GM21526 (cell line): Measurements from ENCODE around the gene LRRC23.
"Not testable (repeated sequence)": the region's sequence is repeated elsewhere in the genome, so short reads cannot be mapped to it uniquely, and the experiment has no call there.

Source experiments
- ATAC-seq: cut with Tn5 transposase; IDR thresholded peaks from one replicate; pipeline ENCODE4 v1.9.1; 2021; ENCODE audit warnings: moderate library complexity; ENCODE audit not compliant: unreplicated experiment, low FRiP score

Gene LRRC23

GRCh38 chr12:6899837-6900519 is 4.6 kb upstream of the LRRC23 start:
- no peak for ATAC-seq

- no peak for ATAC-seq
These were observed 2.2 kb upstream of the LRRC23 start for GRCh38 chr12:6902448-6902847.

- no peak for ATAC-seq
These were observed 900 bp upstream of the LRRC23 start for GRCh38 chr12:6903722-6904121.

GRCh38 chr12:6905414-6906040 is 905 bp downstream of the LRRC23 start:
- no peak for ATAC-seq

DNA sequence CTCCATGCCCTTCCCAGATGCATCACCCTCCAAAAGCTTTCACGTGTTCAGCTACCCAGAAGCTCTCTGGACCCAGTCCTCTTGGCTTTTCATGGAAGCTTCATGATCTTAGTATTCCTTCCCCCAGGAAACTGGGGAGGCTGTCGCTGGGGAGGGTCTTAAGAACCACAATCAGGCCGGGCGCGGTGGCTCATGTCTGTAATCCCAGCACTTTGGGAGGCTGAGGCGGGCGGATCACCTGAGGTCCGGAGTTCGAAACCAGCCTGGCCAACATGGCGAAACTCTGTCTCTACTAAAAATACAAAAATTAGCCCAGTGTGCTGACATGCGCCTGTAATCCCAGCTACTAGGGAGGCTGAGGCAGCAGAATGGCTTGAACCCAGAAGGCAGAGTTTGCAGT is 3.5 kb downstream of the LRRC23 start:
- not testable (repeated sequence) for ATAC-seq

DNA sequence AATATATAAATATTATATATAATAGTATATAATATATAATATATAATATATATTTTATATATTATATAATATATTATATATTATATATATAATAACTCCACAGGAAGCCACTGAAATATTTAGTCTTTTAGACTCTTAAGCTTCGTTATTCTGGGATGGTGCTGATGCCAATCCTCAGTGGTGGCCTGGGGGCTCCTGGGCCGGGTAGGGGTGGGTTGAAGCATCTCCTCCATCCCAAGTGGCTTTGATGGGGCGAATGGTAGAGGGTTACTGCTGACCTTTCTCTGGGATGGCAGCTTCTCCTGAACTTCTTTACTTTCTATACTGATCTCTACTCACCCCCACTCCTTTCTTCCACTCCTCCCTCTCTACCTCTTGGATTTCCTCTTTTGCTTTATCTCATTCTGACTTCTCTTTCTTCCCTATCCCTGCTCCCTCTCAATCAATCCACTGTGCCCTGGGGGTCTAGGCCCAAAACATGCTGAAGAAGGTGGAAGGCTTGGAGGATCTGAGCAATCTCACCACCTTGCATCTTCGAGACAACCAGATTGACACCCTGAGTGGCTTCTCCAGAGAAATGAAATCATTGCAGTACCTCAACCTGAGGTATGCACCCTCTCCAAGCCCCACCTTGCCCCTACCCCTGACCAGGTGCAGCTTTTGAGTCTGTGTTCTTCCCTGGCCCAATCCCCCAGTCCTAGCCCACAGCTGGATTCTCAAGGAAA is 5.0 kb downstream of the LRRC23 start:
- no peak for ATAC-seq

GRCh38 chr12:6912164-6912935 is 7.7 kb downstream of the LRRC23 start:
- no peak for ATAC-seq

- no peak for ATAC-seq
These were observed 9.8 kb downstream of the LRRC23 start, which contains the start of gene ENO2 for GRCh38 chr12:6914246-6914946. TSS of gene ENO2 (plus strand) at chr12:6914580. CDS start at chr12:6915833, 1,253 bp downstream.

GRCh38 chr12:6914947-6915788 is 10.5 kb downstream of the LRRC23 start:
- no peak for ATAC-seq

GRCh38 chr12:6915789-6916285 is 11.2 kb downstream of the LRRC23 start:
- no peak for ATAC-seq

DNA sequence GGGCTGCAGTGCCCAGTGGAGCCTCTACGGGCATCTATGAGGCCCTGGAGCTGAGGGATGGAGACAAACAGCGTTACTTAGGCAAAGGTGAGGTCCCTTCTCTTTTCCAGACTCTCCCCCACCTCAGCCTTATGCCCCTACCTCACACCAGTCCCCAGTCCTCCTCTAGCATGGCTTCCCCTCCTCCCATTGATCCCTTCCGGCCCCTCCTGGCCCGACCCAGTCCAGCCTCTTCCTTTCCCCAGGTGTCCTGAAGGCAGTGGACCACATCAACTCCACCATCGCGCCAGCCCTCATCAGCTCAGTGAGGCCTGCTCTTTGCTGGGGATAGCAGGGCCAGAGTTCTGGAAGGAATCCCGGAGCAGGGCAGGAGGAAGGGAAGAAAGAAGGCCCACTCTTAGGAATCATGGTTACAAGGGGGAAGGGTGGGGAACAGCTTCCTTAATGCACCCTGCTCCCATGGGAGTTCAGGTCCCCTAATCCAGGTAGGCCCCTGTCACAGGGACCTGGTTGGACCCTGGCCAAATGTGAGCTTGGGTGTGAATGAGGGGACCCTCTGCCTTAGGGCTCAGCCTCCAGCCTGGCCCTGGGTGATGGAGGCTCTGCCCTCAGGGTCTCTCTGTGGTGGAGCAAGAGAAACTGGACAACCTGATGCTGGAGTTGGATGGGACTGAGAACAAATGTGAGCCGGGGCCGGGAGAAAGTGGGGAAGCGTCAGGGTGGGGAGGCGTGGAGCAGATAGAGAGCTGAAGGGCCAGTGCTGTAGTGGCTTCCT is 12.0 kb downstream of the LRRC23 start:
- ATAC-seq = no peak

DNA sequence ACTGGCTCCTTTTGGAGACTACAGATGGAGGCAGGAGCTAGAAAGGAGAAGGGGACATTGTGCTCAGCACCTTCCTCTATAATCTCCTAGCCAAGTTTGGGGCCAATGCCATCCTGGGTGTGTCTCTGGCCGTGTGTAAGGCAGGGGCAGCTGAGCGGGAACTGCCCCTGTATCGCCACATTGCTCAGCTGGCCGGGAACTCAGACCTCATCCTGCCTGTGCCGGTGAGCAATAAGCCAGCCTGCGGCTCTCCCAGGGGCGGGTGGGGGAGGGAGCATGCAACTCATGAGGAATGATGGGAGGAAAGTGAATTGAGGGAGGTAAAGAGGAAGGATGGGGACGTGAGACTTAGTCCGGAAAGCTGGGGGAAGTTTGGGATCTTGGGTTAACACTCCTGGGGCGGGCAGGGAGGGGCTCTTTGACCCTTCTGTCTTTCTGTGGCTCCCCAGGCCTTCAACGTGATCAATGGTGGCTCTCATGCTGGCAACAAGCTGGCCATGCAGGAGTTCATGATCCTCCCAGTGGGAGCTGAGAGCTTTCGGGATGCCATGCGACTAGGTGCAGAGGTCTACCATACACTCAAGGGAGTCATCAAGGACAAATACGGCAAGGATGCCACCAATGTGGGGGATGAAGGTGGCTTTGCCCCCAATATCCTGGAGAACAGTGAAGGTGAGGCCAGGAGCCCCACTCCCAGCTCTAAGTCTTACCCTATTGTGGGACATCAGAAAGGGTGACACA is 13.0 kb downstream of the LRRC23 start:
- ATAC-seq = no peak

- no peak for ATAC-seq
These were observed 15.0 kb downstream of the LRRC23 start for GRCh38 chr12:6919588-6919987.

DNA sequence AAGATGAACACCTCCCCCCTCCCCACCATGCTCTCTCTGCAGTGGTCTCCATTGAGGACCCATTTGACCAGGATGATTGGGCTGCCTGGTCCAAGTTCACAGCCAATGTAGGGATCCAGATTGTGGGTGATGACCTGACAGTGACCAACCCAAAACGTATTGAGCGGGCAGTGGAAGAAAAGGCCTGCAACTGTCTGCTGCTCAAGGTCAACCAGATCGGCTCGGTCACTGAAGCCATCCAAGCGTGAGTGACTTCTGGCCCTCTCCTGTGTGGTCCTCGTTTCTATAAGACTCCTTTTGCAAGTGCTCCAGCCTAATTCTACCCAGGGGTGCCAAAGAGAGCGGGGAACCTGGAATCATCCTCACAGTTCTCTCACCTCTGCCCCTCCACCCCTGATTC is 16.9 kb downstream of the LRRC23 start:
- ATAC-seq = no peak

- ATAC-seq = no peak
These were observed 17.6 kb downstream of the LRRC23 start for GRCh38 chr12:6921996-6922946.

GRCh38 chr12:6923003-6923732 is 18.5 kb downstream of the LRRC23 start:
- no peak for ATAC-seq
